IPS-NIHi7 (cell line): ENCODE results near the gene CHD2.
"Not testable (repeated sequence)": the region's sequence is repeated elsewhere in the genome, so short reads cannot be mapped to it uniquely, and the experiment has no call there.

ENCODE experiments used
- DNase-seq: peaks from one replicate; pipeline ENCODE4 v3.0.0; 2012; ENCODE audit warnings: mixed read lengths; ENCODE audit errors: extremely low spot score

Gene CHD2

DNA sequence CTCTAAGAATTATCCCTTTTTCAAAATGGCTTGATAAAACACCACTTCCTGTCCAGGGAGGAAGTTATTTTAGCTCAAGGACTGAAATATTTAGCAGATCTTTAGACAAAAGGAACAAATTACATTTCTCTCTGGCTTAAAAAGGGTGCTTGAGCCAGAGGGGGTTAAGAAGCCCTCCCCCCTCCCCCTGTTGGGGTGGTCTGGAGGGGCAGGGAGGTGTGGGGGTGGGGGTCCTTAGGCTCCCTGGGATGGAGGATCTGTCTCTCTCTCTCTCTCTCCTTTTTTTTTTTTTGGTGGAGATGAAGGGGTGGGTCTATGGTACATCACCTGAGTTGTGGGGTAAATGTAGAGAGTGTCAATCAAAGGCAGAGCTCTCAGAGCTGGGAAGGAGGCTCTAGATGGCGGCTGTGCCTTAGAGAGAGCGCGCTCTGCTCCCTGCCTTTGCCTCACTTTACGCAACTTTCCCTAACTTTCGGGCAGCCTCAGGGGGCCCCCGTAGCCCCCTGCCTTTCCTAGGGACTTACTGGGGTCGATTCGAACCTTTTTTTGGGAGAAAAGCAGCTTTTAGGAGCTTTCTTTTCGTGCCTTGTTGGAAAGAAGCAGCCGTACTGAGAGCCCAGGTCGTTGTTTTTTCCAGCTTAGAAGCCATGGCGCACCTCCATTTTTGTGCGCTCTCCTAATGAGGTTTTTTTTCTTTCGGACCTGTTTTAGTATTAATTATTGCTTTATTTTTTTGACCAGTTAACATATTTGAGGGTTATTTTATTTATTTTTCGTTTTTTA lies at the start of gene CHD2:
CHD2 (plus strand) TSS at position 377 of the 783 bp plus-strand sequence. CDS start 914 bp downstream, outside the sequence.
- peak; percentile 75 for DNase-seq

GRCh38 chr15:92853222-92853621 lies 46.9 kb upstream of the CHD2 start:
- no peak for DNase-seq

DNA sequence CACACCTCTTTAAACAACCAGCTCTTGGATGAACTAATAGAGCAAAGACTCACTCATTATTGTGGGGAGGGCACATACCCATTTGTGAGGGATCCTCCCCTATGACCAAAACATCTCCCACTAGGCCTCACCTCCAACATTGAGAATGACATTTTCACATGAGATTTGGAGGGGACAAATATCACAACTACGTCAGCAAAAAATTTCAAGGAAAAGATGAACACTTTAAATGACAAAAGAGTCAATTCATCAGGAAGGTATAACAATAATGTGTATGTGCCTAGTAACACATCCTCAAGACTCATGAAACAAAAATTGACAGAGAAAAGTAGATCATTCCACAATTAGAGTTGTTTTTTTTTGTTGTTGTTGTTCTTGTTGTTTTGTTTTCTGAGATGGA lies 38.4 kb upstream of the CHD2 start:
- no peak for DNase-seq

- DNase-seq: no peak
Measured at GRCh38 chr15:92864127-92864814, 35.9 kb upstream of the CHD2 start.

GRCh38 chr15:92869263-92869940 lies 30.7 kb upstream of the CHD2 start:
- DNase-seq: no peak

DNA sequence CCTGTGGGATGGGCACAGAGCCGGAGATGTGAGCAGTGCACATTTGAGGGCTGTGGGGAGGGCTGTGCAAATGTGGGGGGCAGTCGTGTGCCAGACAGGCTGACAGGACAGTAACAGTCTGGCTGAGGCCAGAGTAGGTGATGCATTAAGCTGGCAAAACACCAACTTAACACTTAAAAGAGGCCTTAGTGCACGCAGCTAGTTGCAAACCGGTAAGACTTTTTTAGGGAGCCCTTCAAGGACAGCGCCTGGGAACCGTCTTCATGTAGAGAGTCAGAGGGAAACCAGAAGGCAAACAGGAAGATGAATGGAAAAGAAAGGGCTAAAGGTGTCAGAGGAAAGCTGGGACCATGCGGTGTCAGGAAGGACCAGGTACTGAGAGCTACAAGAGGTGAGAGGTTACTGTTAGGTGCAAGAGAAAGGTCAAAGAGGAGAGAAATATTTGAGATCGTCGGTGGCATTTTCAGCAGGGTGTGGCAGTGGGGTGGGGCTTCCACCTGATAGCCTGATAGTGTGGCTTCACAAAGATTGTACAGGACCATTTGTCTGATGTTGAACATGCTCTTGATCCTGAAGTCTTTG lies 30.0 kb upstream of the CHD2 start:
- DNase-seq: no peak

DNA sequence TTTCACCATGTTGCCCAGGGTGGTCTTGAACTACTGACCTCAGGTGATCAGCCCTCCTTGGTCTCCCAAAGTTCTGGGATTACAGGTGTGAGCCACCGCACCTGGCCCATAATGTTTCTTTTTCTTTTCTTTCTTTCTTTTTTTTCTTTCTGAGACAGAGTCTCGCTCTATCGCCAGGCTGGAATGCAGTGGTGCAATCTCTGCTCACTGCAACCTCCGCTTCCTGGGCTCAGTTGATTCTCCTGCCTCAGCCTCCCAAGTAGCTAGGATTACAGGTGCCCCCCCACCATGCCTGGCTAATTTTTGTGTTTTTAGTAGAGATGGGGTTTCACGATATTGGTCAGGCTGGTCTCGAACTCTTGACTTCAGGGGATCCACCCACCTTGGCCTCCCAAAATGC lies 27.2 kb upstream of the CHD2 start:
- not testable (repeated sequence) for DNase-seq

DNA sequence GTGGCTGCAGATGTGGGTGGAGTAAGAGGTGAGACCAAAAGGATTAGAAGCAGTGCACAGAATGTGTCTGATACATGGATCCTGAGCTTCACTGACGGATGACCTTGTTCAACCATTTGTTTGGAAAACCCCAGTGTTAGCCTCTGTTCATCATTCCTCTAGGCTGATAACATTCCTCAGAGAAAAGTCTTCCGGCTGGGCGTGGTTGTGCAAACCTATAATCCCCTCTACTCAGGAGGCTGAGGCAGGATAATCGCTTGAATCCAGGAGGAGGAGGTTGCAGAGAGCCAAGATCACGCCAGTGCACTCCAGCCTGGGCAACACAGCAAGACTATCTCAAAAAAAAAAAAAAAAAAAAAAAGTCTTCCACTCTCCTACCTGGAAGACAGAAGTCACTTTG lies 23.1 kb upstream of the CHD2 start:
- DNase-seq: no peak

- DNase-seq: no peak
Measured at GRCh38 chr15:92877416-92877815, 22.7 kb upstream of the CHD2 start.

DNA sequence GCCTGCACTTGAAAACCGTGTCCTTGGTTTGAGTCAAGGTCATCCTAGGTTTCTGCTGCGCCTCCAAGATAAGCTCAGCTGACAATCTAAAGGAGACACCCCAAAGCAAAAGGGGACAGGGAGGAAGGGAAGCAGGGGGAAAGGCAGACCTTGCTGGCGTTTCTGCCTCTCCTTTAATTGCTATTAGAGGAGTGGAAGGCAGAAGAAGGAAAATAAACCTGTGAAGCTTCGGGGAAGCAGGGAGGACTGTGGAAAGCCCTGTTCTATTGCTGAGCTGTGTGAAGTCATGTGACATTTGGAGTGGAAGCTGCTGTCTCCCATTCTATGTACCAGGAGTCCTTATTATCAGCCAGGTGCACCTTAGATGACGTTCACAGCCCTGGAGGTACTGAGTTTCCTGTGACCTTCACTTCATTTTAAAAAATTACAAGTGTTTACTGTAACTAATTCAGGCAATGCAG lies 21.5 kb upstream of the CHD2 start:
- DNase-seq: no peak

- DNase-seq: no peak
Measured at GRCh38 chr15:92879949-92880725, 20.0 kb upstream of the CHD2 start.

DNA sequence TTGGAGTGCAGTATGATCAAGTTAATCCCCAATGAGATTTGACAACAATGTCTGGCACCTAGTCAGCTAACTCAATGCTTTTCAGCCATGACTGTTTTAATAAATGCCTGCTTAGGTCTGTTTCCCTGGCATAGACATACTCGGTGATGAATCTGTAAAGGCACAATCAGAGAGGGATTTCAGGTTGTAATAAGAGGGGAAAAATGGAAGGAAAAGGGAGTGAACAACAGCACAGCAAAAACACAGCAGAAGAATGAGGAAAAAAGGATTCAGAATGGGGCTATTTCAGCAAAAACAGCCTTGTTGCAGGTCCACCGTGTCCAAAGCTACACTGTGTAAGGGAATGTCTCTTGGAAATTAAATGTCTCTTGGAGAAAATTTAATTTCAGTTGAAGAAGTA lies 19.3 kb upstream of the CHD2 start:
- no peak for DNase-seq

- DNase-seq: no peak
Measured at GRCh38 chr15:92881211-92881754, 18.8 kb upstream of the CHD2 start.

DNA sequence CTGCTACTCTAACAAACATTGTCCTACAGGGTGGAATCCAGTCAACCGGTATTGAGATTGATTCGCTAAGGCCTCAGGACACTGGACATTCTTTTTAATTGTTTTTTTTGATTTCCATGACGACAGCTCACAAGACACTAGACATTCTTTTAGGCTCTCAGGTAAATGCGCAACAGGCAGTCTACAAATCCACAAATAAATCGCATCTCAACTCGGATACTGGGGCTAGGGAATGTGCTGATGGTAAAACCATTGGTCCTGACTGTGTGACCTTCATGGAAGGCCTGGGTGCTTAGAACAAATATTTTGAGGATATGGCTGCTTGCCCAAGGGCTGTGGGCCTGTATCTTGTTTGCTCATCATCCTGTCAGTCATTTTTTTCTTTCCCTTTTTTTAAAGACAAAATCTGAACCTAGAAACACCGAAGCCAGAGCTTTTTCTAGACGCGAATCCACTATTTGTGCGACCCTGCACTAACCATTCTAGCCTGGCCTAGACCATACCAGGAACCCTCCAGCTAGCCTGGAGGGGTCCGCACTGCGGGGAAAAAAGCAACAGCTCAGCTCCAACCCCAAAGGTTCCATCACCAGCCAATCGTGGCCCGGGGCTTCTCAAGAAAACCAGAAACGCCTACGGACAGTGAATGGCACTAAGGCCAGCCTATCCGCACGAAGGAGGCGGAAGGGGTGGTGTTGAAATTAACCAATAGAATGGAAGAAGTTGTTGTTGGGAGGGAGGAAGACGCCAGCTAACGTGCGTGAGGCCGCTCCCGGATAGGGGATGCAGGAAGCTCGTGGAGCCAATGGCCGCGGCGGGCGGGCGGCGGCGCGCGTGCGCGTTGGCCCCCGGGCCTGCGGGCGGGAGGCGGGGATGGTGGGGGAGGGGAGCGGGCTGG lies 18.1 kb upstream of the CHD2 start:
- peak; percentile 98 for DNase-seq

DNA sequence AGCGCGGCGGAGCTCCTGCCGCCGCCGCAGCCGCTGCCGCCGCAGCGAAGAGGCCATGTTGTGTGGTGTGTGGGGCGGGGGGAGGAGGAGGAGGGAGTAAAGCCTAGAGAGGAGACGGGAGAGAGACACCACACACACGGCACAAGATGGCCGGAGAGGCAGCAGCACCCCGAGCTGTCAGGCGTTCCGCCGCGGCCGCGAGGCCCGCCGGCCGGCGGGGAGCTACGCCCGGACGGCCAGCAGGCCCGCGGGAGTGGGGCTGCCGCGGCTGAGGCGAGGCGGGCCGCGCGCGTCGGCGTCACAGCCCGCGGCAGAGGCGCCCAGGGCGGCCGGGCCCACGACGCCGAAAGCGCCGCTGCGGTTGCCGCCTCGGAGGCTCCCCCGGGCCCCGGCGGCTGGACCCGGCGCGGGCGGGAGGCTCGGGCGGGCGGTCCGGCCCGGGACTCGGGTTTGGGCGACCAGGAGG lies 17.4 kb upstream of the CHD2 start:
- no peak for DNase-seq

- no peak for DNase-seq
Measured at GRCh38 chr15:92883163-92883875, 16.8 kb upstream of the CHD2 start.

- no peak for DNase-seq
Measured at GRCh38 chr15:92883876-92884435, 16.2 kb upstream of the CHD2 start.

DNA sequence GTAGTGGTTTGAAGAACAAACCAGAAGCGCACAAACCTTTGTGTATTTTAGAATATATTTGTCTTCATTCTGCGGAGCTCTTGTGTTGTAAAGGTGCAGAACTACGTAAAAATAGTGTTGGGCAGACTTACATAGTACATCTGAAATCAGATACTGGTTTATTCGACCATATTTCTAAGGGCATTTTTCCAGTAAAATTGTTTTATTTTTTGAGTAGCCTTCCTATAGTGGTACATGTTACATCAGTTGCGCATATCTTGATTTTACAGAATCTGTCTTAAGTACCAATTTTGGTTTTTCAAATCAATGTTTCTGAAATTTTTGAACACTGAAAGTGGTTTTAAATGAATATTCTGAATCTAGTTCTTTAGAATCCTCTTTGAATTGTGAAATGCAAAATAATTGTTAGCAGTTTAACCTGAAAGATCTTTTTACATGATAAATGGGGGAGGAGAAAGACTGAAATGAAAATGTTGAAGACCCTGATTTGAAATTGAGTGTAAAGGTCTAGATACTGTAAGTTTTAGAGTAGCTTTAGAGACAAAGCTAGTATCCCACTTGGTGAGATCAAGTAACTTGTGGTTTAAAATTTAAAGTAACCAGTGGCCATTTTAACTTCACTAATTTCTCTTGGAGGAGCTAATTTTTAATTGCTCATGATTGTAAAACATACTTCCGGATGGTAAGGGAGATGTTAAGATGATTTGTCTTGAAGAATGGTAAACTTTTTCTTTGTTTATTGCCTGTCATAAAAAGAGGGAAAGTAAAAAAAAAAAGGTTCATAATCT lies 15.5 kb upstream of the CHD2 start:
- no peak for DNase-seq
